Skeletal muscle tissue (tissue), 4 donors: ENCODE data around the gene DPP4. TPM values are rescaled to one million over a fixed set of nuclear protein-coding genes. Genes with fewer than 3 reads are reported as not detected.

Source experiments
- H3K27ac ChIP-seq: one replicate; pipeline ENCODE4 v1.7.0; 2013; ENCODE audit warnings: mild to moderate bottlenecking, low read depth, low read length, inconsistent platforms
- H3K27me3 ChIP-seq, 3 donors: one replicate each; pipeline ENCODE4 v1.7.0; 2013; ENCODE audit warnings: low read length in 3 of 3; ENCODE audit not compliant: control insufficient read depth in 3 of 3, insufficient read depth in 3 of 3
- H3K36me3 ChIP-seq, 3 donors: one replicate each; pipeline ENCODE4 v1.7.0; 2013; ENCODE audit warnings: low read length in 3 of 3; ENCODE audit not compliant: control insufficient read depth in 3 of 3, insufficient read depth in 3 of 3
- H3K4me1 ChIP-seq, 3 donors: one replicate each; pipeline ENCODE4 v1.7.0; 2013; ENCODE audit warnings: low read length in 3 of 3, mild to moderate bottlenecking in 3 of 3; ENCODE audit not compliant: control insufficient read depth in 3 of 3, insufficient read depth in 3 of 3
- H3K4me3 ChIP-seq, 3 donors: one replicate each; pipeline ENCODE4 v1.7.0; 2013; ENCODE audit warnings: low read length in 3 of 3
- H3K9ac ChIP-seq, 3 donors: one replicate each; pipeline ENCODE4 v1.7.0; 2013; ENCODE audit warnings: low read length in 3 of 3, mild to moderate bottlenecking in 3 of 3, moderate library complexity in 2 of 3, low read depth in 1 of 3
- H3K9me3 ChIP-seq, 3 donors: one replicate each; pipeline ENCODE4 v1.7.0; 2013; ENCODE audit warnings: low read length in 3 of 3; ENCODE audit not compliant: control insufficient read depth in 3 of 3
- total RNA-seq: library from RNA; depleted of rRNA; stranded (reverse); fragments of >200 nt; gene quantifications from one replicate; pipeline ENCODE4 v1.2.3, GENCODE V29; 2014
- donor health status: Osteomylitis.

Gene DPP4
- total RNA-seq, 1 donor from 2014 or later = 24.0 TPM

GRCh38 chr2:162106746-162107145, 32.7 kb upstream of the DPP4 start:
- Histone ChIP-seq H3K4me3 (no peak overlapping the region), H3K36me3 (no peaks in the 10 kb centered on the region), H3K9ac (no peak overlapping the region), H3K4me1 (no peaks in the 10 kb centered on the region), H3K27me3 (no peaks in the 10 kb centered on the region), H3K9me3 (no peaks in the 10 kb centered on the region), H3K27ac (no peak overlapping the region)

GRCh38 chr2:162106146-162106551, 32.1 kb upstream of the DPP4 start:
- Histone ChIP-seq H3K36me3 (no peaks in the 10 kb centered on the region), H3K27me3 (no peaks in the 10 kb centered on the region), H3K27ac (no peak overlapping the region), H3K4me1 (no peaks in the 10 kb centered on the region), H3K9me3 (no peaks in the 10 kb centered on the region), H3K9ac (no peak overlapping the region), H3K4me3 (no peak overlapping the region)

- Histone ChIP-seq H3K4me3 (no peak overlapping the region), H3K27me3 (no peaks in the 10 kb centered on the region), H3K27ac (no peak overlapping the region), H3K9ac (no peak overlapping the region), H3K36me3 (no peaks in the 10 kb centered on the region), H3K9me3 (no peaks in the 10 kb centered on the region), H3K4me1 (no peaks in the 10 kb centered on the region)
Observed at GRCh38 chr2:162103443-162104009, 29.5 kb upstream of the DPP4 start.

DNA sequence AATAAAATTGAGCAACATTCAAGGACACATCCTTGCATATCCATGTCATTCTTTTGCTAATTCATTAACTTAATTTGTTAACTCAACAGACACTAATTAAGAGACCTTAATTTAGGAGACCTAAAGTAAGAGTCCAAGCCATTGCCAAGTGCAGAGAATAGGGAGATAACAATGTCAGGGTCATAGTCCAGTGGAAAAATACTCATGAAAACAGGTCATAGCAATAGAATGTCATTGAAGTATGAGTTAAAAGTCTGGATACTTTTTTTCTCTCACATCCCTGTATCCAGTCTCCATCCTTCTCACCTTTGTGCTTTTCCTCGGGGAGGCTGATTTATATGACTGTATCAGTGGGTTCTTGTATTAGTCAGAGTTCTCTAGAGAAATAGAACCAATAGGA, 26.6 kb upstream of the DPP4 start:
- H3K9me3 ChIP-seq = no peaks in the 10 kb centered on the region
- H3K9ac ChIP-seq = no peak overlapping the region
- no peak overlapping the region for H3K27ac ChIP-seq
- H3K4me1 ChIP-seq = no peaks in the 10 kb centered on the region
- no peaks in the 10 kb centered on the region for H3K27me3 ChIP-seq
- no peak overlapping the region for H3K4me3 ChIP-seq
- H3K36me3 ChIP-seq = no peaks in the 10 kb centered on the region

GRCh38 chr2:162099836-162100235, 25.8 kb upstream of the DPP4 start:
- H3K4me3 ChIP-seq = no peak overlapping the region
- no peaks in the 10 kb centered on the region for H3K9me3 ChIP-seq
- no peaks in the 10 kb centered on the region for H3K4me1 ChIP-seq
- H3K27ac ChIP-seq = no peak overlapping the region
- no peak overlapping the region for H3K9ac ChIP-seq
- H3K27me3 ChIP-seq = no peaks in the 10 kb centered on the region
- no peaks in the 10 kb centered on the region for H3K36me3 ChIP-seq

DNA sequence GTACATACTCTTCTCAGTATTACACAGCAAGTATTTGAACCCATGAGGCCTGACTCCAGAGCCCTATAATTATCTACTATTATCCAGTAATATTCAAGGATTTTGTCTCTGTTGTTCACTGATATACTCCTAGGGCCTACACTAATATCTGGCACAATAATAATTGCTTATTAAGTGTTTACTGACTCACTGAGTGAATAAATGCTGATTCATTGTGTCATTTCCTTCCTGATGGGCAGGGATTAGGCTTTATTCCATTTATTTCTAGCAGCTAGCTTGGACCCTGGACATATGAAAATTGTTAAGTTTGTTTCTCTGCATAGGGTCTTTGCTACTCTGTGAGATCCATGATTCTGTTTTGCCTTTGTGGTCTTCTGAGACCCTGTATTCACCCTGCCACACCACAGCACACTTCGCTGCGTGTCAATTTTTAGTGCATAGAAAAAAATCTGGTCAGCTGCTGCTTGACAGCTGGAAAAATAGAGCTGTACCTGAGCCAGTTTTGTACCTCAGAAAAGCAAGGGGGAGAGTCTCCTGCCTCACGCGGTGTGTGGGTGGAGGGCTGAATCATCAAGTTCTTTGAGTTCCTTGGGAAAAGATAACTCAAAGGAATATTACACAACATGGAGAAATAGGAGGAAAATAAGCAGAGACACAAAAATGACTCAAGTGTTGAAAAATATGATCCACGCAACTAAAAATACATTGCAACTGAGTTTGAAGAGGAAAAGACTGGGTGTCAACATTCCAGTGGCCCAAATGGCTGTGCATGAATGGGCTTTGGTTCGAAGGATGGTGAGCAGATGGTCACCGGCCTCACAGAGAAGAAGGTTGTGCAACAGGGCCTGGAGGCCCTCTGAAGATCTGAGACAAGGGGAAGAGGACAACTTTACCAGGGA, 18.9 kb upstream of the DPP4 start:
- Histone ChIP-seq H3K4me3 (no peak overlapping the region), H3K9me3 (no peaks in the 10 kb centered on the region), H3K4me1 (peaks cover 0 to 5% (median 0%) of the 10 kb centered on the region in 3 donors), H3K9ac (no peak overlapping the region), H3K27ac (peak overlapping the region; percentile 27), H3K36me3 (no peaks in the 10 kb centered on the region), H3K27me3 (no peaks in the 10 kb centered on the region)

DNA sequence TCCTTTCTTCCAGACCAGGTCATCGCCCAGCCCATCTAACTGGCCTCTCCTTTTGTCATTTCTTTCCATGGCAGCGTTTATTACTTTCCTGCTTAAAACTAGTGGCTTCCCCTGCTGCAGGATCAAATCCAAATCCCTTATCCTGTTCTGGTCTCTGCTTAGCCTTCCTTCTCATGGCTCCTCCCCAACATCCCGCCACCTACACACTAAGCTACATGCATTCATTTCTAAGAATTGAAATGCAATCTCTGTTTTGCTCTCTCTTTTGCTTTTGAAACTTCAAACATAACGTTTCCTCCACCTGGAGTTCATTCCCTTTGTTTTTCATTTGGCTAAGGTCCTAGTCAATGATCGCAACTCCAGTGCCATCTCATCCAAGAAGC, 18.0 kb upstream of the DPP4 start:
- H3K27ac ChIP-seq = no peak overlapping the region
- H3K4me3 ChIP-seq = no peak overlapping the region
- no peaks in the 10 kb centered on the region for H3K36me3 ChIP-seq
- no peaks in the 10 kb centered on the region for H3K9me3 ChIP-seq
- peaks cover 0 to 5% (median 0%) of the 10 kb centered on the region in 3 donors for H3K4me1 ChIP-seq
- H3K9ac ChIP-seq = no peak overlapping the region
- no peaks in the 10 kb centered on the region for H3K27me3 ChIP-seq

- no peak overlapping the region for H3K9ac ChIP-seq
- peaks cover 0 to 5% (median 0%) of the 10 kb centered on the region in 3 donors for H3K4me1 ChIP-seq
- no peak overlapping the region for H3K27ac ChIP-seq
- H3K4me3 ChIP-seq = no peak overlapping the region
- H3K27me3 ChIP-seq = no peaks in the 10 kb centered on the region
- no peaks in the 10 kb centered on the region for H3K36me3 ChIP-seq
- no peaks in the 10 kb centered on the region for H3K9me3 ChIP-seq
Observed at GRCh38 chr2:162091325-162092007, 17.5 kb upstream of the DPP4 start.

DNA sequence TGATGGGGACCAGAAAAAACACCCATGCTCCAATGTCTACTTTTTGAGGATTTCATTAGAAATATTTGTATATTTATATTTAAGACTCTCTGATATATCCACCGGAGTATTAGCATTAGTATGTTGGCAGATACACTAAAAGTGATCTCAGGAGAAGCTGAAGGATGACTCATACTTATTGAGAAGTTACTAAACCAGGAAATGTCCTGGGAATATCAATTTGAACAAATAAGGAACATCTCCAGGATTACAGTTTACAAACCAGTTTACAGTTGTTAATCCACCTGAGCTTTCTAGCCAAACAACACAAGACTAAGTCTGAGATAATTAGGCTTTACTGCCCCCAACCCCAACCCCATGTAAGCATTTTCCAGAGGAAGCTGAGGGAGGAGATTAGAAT, 16.1 kb upstream of the DPP4 start:
- Histone ChIP-seq H3K4me1 (peaks cover 0 to 5% (median 0%) of the 10 kb centered on the region in 3 donors), H3K9me3 (no peaks in the 10 kb centered on the region), H3K27me3 (no peaks in the 10 kb centered on the region), H3K36me3 (no peaks in the 10 kb centered on the region), H3K27ac (no peak overlapping the region), H3K4me3 (no peak overlapping the region), H3K9ac (no peak overlapping the region)

DNA sequence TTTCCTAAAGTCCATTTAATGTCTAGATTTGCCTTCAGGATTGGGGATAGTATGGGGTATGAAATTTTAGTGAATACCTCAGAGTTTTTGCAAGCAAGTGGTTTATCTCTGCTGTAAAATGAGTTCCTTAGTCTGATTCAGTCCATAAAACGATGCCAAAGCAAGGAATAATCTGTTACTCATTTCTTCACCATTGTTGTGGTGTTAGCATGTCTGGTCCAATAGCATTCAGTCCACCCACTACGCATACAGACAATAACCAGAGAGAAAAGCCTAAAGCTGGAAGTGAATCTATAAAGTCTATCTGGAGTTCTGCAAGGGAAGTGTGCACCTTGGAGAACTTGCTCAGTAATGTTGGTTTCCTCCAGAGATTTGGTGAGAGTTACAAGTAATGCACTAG, 12.9 kb upstream of the DPP4 start:
- Histone ChIP-seq H3K4me3 (no peak overlapping the region), H3K27ac (no peak overlapping the region), H3K27me3 (no peaks in the 10 kb centered on the region), H3K9ac (no peak overlapping the region), H3K4me1 (peaks cover 0 to 2% (median 0%) of the 10 kb centered on the region in 3 donors), H3K36me3 (no peaks in the 10 kb centered on the region), H3K9me3 (no peaks in the 10 kb centered on the region)
